Tibial artery (tissue), 4 donors: ENCODE measurements around the gene DNMT3A.

ENCODE experiments used
- DNase-seq, 2 donors: peaks; one replicate each; pipeline ENCODE4 v3.0.0-alpha.2; 2019
- H3K27ac ChIP-seq, 2 donors: fragments of 200-600 bp; sonication (generic) in 1 of 2; 1 replicate in 1 of 2; 2 replicates in 1 of 2; pipeline ENCODE4 v1.5.1; 2018 to 2019; ENCODE audit warnings: mild to moderate bottlenecking in 1 of 2
- H3K27me3 ChIP-seq, 2 donors: fragments of 200-600 bp; sonication (generic) in 1 of 2; one replicate each; pipeline versions ENCODE4 v1.5.1 to v1.6.0; 2016 to 2019
- H3K36me3 ChIP-seq, 3 donors: fragments of 200-600 bp; sonication (generic) in 2 of 3; one replicate each; pipeline ENCODE4 v1.5.1; 2016 to 2019; ENCODE audit warnings: mild to moderate bottlenecking in 2 of 3
- H3K4me1 ChIP-seq, 4 donors: fragments of 200-600 bp; sonication (generic) in 2 of 4; 1 replicate in 3 of 4; 2 replicates in 1 of 4; pipeline ENCODE4 v1.5.1; 2016 to 2019
- H3K4me3 ChIP-seq, 2 donors: fragments of 200-600 bp; sonication (generic) in 1 of 2; 1 replicate in 1 of 2; 2 replicates in 1 of 2; pipeline ENCODE4 v1.5.1; 2018 to 2019; ENCODE audit warnings: mild to moderate bottlenecking in 2 of 2
- H3K9me3 ChIP-seq, 3 donors: fragments of 200-600 bp; sonication (generic) in 1 of 3; one replicate each; pipeline ENCODE4 v1.5.1; 2016 to 2019
- intact Hi-C: fragments of 100-400 bp; cut with DNase I; formaldehyde crosslinking; loops from one replicate; pipeline ENCODE4 v1.15.0; 2023; ENCODE audit warnings: low total_unique reads
- TF ChIP-seq, protein P1 (sequence below), 2 experiments: fragments of 200-600 bp in 1 of 2; fragments of 450-650 bp in 1 of 2; IDR thresholded peaks; one replicate each; pipeline ENCODE4 v1.5.1; 2017 to 2019; ENCODE audit warnings: antibody characterized with exemption in 2 of 2, mild to moderate bottlenecking in 1 of 2, moderate library complexity in 1 of 2

Gene DNMT3A

GRCh38 chr2:25257931-25258846, 83.5 kb downstream of the DNMT3A start:
- Histone ChIP-seq H3K27me3 (no peaks in the 10 kb centered on the region), H3K4me3 (no peak overlapping the region), H3K36me3 (peaks cover 0 to 51% (median 15%) of the 10 kb centered on the region in 3 donors), H3K27ac (peak overlapping the region in 1 of 2 donors; percentile 56), H3K9me3 (no peaks in the 10 kb centered on the region), H3K4me1 (peaks cover 0 to 18% (median 13%) of the 10 kb centered on the region in 4 donors)
- TF ChIP-seq, protein P1, sequence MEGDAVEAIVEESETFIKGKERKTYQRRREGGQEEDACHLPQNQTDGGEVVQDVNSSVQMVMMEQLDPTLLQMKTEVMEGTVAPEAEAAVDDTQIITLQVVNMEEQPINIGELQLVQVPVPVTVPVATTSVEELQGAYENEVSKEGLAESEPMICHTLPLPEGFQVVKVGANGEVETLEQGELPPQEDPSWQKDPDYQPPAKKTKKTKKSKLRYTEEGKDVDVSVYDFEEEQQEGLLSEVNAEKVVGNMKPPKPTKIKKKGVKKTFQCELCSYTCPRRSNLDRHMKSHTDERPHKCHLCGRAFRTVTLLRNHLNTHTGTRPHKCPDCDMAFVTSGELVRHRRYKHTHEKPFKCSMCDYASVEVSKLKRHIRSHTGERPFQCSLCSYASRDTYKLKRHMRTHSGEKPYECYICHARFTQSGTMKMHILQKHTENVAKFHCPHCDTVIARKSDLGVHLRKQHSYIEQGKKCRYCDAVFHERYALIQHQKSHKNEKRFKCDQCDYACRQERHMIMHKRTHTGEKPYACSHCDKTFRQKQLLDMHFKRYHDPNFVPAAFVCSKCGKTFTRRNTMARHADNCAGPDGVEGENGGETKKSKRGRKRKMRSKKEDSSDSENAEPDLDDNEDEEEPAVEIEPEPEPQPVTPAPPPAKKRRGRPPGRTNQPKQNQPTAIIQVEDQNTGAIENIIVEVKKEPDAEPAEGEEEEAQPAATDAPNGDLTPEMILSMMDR (IDR thresholded peaks at IDR 0.05) = no peak
- no peak for DNase-seq
- intact Hi-C loops = no loop called here

DNA sequence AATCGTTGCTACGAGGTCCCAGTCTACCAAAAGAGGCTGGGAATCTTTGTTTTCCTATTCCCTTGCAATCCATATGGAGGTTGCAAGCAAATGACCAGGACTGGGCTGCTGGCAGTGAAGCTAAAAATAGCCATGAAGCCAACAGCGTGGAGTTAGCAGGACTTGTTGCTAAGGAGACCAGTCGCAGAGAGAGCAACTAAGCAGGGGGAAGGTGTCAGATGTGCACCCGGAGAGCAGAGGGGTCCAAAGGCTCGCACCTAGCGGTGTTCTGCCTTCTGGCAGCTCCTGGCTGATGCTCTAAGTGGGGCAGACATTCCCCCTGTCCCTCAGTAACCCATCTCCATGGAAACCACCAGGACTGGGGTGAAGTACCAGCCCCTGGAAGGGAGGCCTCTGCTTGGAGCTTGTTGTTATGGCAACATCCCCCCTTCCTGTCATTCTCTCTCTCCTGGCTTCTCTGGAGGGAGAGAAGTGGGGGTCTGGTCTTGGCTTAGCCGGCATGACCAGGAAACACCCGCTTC, 84.6 kb downstream of the DNMT3A start:
- H3K4me1 ChIP-seq = peaks cover 0 to 27% (median 16%) of the 10 kb centered on the region in 4 donors
- TF ChIP-seq, protein P1 (IDR thresholded peaks at IDR 0.05) = peak in 1 of 2 experiments; percentile 9
- no peaks in the 10 kb centered on the region for H3K9me3 ChIP-seq
- peaks cover 0 to 48% (median 15%) of the 10 kb centered on the region in 3 donors for H3K36me3 ChIP-seq
- H3K4me3 ChIP-seq = no peak overlapping the region
- intact Hi-C loops = no loop called here
- no peaks in the 10 kb centered on the region for H3K27me3 ChIP-seq
- no peak for DNase-seq
- H3K27ac ChIP-seq = peak overlapping the region; percentile 56 to 62

- H3K27ac ChIP-seq = no peak overlapping the region
- intact Hi-C loops = no loop called here
- DNase-seq = no peak
- peaks cover 0 to 31% (median 20%) of the 10 kb centered on the region in 4 donors for H3K4me1 ChIP-seq
- H3K36me3 ChIP-seq = peaks cover 0 to 48% (median 15%) of the 10 kb centered on the region in 3 donors
- no peaks in the 10 kb centered on the region for H3K27me3 ChIP-seq
- no peak overlapping the region for H3K4me3 ChIP-seq
- TF ChIP-seq, protein P1 (IDR thresholded peaks at IDR 0.05) = no peak
- H3K9me3 ChIP-seq = no peaks in the 10 kb centered on the region
These were observed 85.2 kb downstream of the DNMT3A start for GRCh38 chr2:25256488-25256875.

- Histone ChIP-seq H3K4me1 (peaks cover 0 to 36% (median 25%) of the 10 kb centered on the region in 4 donors), H3K4me3 (no peak overlapping the region), H3K27ac (no peak overlapping the region), H3K36me3 (peaks cover 0 to 48% (median 15%) of the 10 kb centered on the region in 3 donors), H3K9me3 (no peaks in the 10 kb centered on the region), H3K27me3 (no peaks in the 10 kb centered on the region)
- TF ChIP-seq, protein P1 (IDR thresholded peaks at IDR 0.05) = no peak
- DNase-seq = no peak
- intact Hi-C loops = no loop called here
These were observed 85.8 kb downstream of the DNMT3A start for GRCh38 chr2:25255745-25256487.

- no peak for DNase-seq
- Histone ChIP-seq H3K27me3 (no peaks in the 10 kb centered on the region), H3K36me3 (peaks cover 0 to 39% (median 15%) of the 10 kb centered on the region in 3 donors), H3K4me3 (no peak overlapping the region), H3K27ac (no peak overlapping the region), H3K9me3 (no peaks in the 10 kb centered on the region), H3K4me1 (peaks cover 0 to 36% (median 25%) of the 10 kb centered on the region in 4 donors)
- TF ChIP-seq, protein P1 (IDR thresholded peaks at IDR 0.05) = no peak
- intact Hi-C loops = no loop called here
These were observed 86.8 kb downstream of the DNMT3A start for GRCh38 chr2:25254961-25255360.
